SU-DHL-6 (cell line): Measurements from ENCODE around the gene EPAS1.

Source experiments
- EZH2phosphoT487 ChIP-seq: fragments of 200-600 bp; sonication (generic), shearing (Covaris generic); conservative IDR thresholded peaks from 2 replicates; pipeline ENCODE4 v1.6.1; 2018; ENCODE audit warnings: mild to moderate bottlenecking, antibody characterized with exemption, low read length, moderate library complexity, mixed read lengths
- TF ChIP-seq, protein P1 (sequence below): fragments of 200-600 bp; sonication (generic); IDR thresholded peaks from one replicate; pipeline ENCODE4 v1.5.1; 2017; ENCODE audit warnings: antibody characterized with exemption, mild to moderate bottlenecking, low read length, moderate library complexity; ENCODE audit not compliant: insufficient read depth, poor library complexity, severe bottlenecking

DNA sequence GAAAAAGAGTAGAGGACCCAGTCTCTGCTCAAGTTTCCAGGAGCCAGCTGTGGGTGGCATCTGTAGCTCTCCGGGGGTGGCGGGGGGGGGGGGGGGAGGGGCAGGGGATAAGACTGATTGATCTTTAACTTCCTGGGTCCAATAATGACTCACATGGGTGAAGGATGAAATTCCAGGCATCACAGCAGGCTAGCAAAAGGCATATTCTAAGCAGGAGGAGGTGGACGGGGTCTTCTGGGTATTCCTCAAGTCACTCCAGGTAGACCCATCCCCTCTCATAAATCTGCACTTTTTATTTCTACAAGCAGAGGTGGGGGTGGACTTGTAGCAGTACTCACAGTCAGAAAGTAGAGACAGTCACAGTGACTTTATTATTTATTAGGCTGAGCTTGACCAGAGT, 96.7 kb downstream of the EPAS1 start:
- TF ChIP-seq, protein P1, sequence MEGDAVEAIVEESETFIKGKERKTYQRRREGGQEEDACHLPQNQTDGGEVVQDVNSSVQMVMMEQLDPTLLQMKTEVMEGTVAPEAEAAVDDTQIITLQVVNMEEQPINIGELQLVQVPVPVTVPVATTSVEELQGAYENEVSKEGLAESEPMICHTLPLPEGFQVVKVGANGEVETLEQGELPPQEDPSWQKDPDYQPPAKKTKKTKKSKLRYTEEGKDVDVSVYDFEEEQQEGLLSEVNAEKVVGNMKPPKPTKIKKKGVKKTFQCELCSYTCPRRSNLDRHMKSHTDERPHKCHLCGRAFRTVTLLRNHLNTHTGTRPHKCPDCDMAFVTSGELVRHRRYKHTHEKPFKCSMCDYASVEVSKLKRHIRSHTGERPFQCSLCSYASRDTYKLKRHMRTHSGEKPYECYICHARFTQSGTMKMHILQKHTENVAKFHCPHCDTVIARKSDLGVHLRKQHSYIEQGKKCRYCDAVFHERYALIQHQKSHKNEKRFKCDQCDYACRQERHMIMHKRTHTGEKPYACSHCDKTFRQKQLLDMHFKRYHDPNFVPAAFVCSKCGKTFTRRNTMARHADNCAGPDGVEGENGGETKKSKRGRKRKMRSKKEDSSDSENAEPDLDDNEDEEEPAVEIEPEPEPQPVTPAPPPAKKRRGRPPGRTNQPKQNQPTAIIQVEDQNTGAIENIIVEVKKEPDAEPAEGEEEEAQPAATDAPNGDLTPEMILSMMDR, result no peak
- TF ChIP-seq EZH2phosphoT487, result no peak
